Measurements from ENCODE around the gene SLF2.
"Not testable (repeated sequence)": the region's sequence is repeated elsewhere in the genome, so short reads cannot be mapped to it uniquely, and the experiment has no call there.

Gene SLF2

GRCh38 chr10:100963826-100964225 lies 51.1 kb downstream of the SLF2 start:
- DNase-seq: no peak

GRCh38 chr10:100965820-100966219 lies 53.1 kb downstream of the SLF2 start:
- no peak for DNase-seq

- DNase-seq: no peak
Measured at GRCh38 chr10:100966887-100967286, 54.1 kb downstream of the SLF2 start.

- no peak for DNase-seq
Measured at GRCh38 chr10:100967332-100967731, 54.6 kb downstream of the SLF2 start.

GRCh38 chr10:100968062-100968736 lies 55.4 kb downstream of the SLF2 start:
- DNase-seq: no peak

- no peak for DNase-seq
Measured at GRCh38 chr10:100968863-100969186, 56.1 kb downstream of the SLF2 start.

GRCh38 chr10:100969187-100970075 lies 56.7 kb downstream of the SLF2 start, which contains the start of gene SEMA4G:
Gene SEMA4G (plus strand): TSS chr10:100969504. CDS start chr10:100972913, 3,409 bp downstream.
- no peak for DNase-seq

GRCh38 chr10:100970076-100970913 lies 57.5 kb downstream of the SLF2 start:
- no peak for DNase-seq

GRCh38 chr10:100970914-100971811 lies 58.4 kb downstream of the SLF2 start:
- DNase-seq: no peak

- DNase-seq: no peak
Measured at GRCh38 chr10:100972115-100972903, 59.5 kb downstream of the SLF2 start.

- no peak for DNase-seq
Measured at GRCh38 chr10:100972904-100973535, 60.3 kb downstream of the SLF2 start.

- not testable (repeated sequence) for DNase-seq
Measured at GRCh38 chr10:100975397-100975796, 62.6 kb downstream of the SLF2 start.

GRCh38 chr10:100976906-100977305 lies 64.1 kb downstream of the SLF2 start:
- DNase-seq: no peak

GRCh38 chr10:100977436-100977835 lies 64.7 kb downstream of the SLF2 start:
- no peak for DNase-seq

GRCh38 chr10:100978121-100978900 lies 65.5 kb downstream of the SLF2 start:
- no peak for DNase-seq

GRCh38 chr10:100978901-100979195 lies 66.1 kb downstream of the SLF2 start:
- DNase-seq: no peak

- no peak for DNase-seq
Measured at GRCh38 chr10:100979791-100980272, 67.1 kb downstream of the SLF2 start.

- DNase-seq: no peak
Measured at GRCh38 chr10:100980311-100980710, 67.5 kb downstream of the SLF2 start.

GRCh38 chr10:100980711-100981110 lies 67.9 kb downstream of the SLF2 start:
- DNase-seq: no peak

- no peak for DNase-seq
Measured at GRCh38 chr10:100981178-100981772, 68.5 kb downstream of the SLF2 start.

Measured in SIG-M5 (cell line).